ENCODE measurements around the gene GRM2. TPM values are rescaled to one million over a fixed set of nuclear protein-coding genes. Genes with fewer than 3 reads are reported as not detected.
"Not testable (repeated sequence)": the region's sequence is repeated elsewhere in the genome, so short reads cannot be mapped to it uniquely, and the experiment has no call there.

Gene GRM2
- total RNA-seq, 1 donor from 2014 or later, result 6.6 TPM

- Mint-ChIP-seq H3K36me3 (ENCODE audit: low read depth) (no peaks in the 10 kb centered on the region), H3K27me3 (ENCODE audit: low read depth) (peaks cover 25% of the 10 kb centered on the region), H3K4me1 (no peaks in the 10 kb centered on the region), H3K9me3 (peaks cover 4% of the 10 kb centered on the region), H3K4me3 (no peak overlapping the region), H3K27ac (ENCODE audit: unreplicated experiment) (no peak overlapping the region)
- no peak for DNase-seq (ENCODE audit: low read depth, low spot score)
- TF ChIP-seq CTCF (conservative IDR thresholded peaks at IDR 0.05), result no peak
Measured at GRCh38 chr3:51751287-51751686, 44.4 kb downstream of the GRM2 start.

DNA sequence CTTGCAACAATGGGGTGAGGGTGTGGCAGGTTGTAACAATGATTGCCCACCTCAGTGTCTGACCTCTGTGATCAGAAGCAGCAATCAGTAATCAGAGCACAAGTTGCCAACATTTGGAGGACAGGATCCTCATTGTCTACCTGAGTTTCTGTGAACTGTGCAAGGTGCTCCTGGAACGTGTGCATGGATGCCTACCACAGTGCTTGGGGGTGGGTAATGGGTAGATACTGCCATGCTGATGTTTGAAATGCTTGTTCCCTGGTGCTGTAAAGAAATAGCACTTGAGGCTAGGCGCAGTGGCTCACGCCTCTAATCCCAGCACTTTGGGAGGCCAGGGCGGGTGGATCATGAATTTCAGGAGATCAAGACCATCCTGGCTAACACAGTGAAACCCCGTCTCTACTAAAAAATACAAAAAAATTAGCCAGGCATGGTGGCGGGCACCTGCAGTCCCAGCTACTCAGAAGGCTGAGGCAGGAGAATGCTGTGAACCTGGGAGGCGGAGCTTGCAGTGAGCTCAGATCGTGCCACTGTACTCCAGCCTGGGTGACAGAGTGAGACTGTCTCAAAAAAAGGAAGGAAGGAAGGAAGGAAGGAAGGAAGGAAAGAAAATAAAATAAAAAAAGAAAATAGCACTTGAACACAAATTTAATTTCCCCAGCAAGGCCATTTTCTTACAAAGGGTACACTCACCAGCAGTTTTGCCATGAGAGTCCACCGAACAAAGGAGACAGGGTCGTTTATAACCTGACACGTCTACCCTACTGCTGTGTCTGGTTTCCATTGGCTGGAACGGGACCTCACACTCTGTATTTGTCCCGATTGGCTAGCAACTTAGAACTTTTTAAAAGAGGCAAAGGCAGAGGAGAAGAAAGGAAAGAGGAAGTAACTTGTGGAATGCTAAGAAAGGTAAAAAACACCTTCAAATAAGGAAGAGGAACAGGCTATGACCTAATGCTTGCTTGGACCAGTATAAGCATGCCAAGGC is 47.2 kb downstream of the GRM2 start:
- H3K4me1 Mint-ChIP-seq; H3K27ac Mint-ChIP-seq (ENCODE audit: unreplicated experiment); H3K4me3 Mint-ChIP-seq; H3K36me3 Mint-ChIP-seq (ENCODE audit: low read depth); H3K9me3 Mint-ChIP-seq; DNase-seq (ENCODE audit: low read depth, low spot score): not testable (repeated sequence)
- H3K27me3 Mint-ChIP-seq (ENCODE audit: low read depth), result peaks cover 40% of the 10 kb centered on the region

DNA sequence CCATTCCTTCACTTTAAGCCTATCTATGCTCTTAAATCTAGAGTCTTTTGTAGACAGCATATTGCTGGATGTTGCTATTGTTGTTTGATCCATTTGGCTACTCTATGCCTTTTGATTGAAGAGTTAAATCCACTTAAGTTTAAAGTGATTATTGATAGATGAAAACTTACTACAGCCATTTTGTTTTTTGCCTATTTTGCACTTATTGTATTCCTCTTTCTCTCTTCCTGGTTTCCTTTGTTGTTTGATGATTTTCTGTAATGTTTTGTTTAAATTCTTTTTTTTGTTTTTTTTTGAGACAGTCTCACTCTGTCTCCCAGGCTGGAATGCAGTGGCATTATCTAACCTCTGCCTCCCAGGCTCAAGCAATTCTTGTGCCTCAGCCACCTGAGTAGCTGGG is 52.3 kb downstream of the GRM2 start:
- H3K4me3 Mint-ChIP-seq, result no peak overlapping the region
- no peaks in the 10 kb centered on the region for H3K36me3 Mint-ChIP-seq (ENCODE audit: low read depth)
- peaks cover 35% of the 10 kb centered on the region for H3K27me3 Mint-ChIP-seq (ENCODE audit: low read depth)
- H3K4me1 Mint-ChIP-seq, result no peaks in the 10 kb centered on the region
- H3K27ac Mint-ChIP-seq (ENCODE audit: unreplicated experiment), result no peak overlapping the region
- no peak for DNase-seq (ENCODE audit: low read depth, low spot score)
- H3K9me3 Mint-ChIP-seq, result peaks cover 12% of the 10 kb centered on the region
- no peak for TF ChIP-seq CTCF (conservative IDR thresholded peaks at IDR 0.05)

Other genes starting within 250 kb of the GRM2 start
- 28.6 and 29.9 TPM in 2 replicates for gene DCAF1, start 207.1 kb upstream of the GRM2 start, total RNA-seq
- gene RAD54L2, start 168.3 kb upstream of the GRM2 start, total RNA-seq, result 56.6 and 58.1 TPM in 2 replicates
- gene TEX264, start 35.8 kb upstream of the GRM2 start, total RNA-seq, result 20.8 and 23.2 TPM in 2 replicates
- not detected in 2 replicates for gene IQCF6, start 72.2 kb downstream of the GRM2 start, total RNA-seq
- not detected in 2 replicates for gene IQCF2, start 154.5 kb downstream of the GRM2 start, total RNA-seq
- not detected in 2 replicates for gene IQCF5, start 168.5 kb downstream of the GRM2 start, total RNA-seq
- gene IQCF1, start 196.3 kb downstream of the GRM2 start, total RNA-seq, result not detected in 2 replicates
- 37.9 and 40.1 TPM in 2 replicates for gene RRP9, start 234.8 kb downstream of the GRM2 start, total RNA-seq
- 4.3 and 4.6 TPM in 2 replicates for gene PARP3, start 235.3 kb downstream of the GRM2 start, total RNA-seq
- 0.18 and 0.23 TPM in 2 replicates for gene GPR62, start 248.3 kb downstream of the GRM2 start, total RNA-seq